NCI-H2107 (cell line): Measurements from ENCODE around the gene FLVCR1.
"Not testable (repeated sequence)": the region's sequence is repeated elsewhere in the genome, so short reads cannot be mapped to it uniquely, and the experiment has no call there.

Experiments used
- DNase-seq: peaks from one replicate; lab custom pipeline; 2025; lab: John Stamatoyannopoulos, UW

Gene FLVCR1

GRCh38 chr1:212860713-212861581, 2.9 kb downstream of the FLVCR1 start:
- no peak for DNase-seq

- DNase-seq, result no peak
Measured at GRCh38 chr1:212862111-212862690, 4.1 kb downstream of the FLVCR1 start.

DNA sequence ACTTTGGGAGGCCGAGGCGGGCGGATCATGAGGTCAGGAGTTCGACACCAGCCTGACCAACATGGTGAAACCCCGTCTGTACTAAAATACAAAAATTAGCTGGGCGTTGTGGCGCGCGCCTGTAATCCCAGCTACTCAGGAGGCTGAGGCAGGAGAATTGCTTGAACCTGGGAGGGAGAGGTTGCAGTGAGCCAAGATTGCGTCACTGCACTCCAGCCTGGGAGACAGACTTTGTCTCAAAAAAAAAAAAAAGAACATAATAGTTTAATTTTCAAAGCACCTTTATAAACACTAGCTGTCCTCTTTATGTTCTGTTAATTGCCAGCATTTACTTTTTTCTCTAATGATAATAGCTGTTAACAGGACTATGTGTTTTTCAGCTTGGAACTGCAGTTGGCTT, 5.3 kb downstream of the FLVCR1 start:
- DNase-seq, result not testable (repeated sequence)

- no peak for DNase-seq
Measured at GRCh38 chr1:212864201-212864600, 6.1 kb downstream of the FLVCR1 start.

DNA sequence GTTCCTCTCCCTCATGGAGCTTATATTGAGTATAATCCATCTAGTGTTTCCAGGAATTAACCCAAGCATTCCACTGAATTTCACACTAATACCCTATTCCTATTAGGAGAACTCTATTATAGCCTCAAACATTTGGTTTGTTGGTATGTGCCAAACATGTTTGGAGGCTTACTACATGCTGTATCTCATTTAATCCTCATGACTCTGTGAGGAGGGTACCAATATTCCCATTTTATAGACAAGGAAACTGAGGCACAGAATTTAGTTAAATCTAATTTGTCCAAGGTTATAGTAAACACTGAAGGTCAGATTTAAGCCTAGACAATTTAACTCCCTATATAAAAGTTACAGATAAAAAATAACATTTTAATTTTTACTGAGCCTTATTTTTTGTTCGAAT, 9.1 kb downstream of the FLVCR1 start:
- DNase-seq, result no peak

GRCh38 chr1:212871976-212872375, 13.9 kb downstream of the FLVCR1 start:
- no peak for DNase-seq

- no peak for DNase-seq
Measured at GRCh38 chr1:212873518-212873917, 15.4 kb downstream of the FLVCR1 start.

DNA sequence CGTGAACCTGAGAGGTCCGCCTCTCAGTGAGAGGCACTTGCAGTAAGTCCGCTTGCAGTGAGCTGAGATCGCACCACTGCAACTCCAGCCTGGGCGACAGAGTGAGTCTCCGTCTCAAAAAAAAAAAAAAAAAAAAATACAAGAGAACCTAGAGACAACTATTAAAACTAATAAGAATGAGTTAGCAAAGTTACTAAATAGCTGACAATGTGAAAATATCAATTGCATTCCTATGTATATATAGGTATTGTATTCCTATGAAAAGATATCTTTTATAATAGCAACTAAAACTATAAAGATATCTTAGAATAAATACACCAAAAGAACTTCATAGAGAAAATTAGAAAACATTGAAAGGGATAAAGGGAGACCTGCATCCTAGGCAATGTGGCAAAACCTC, 20.3 kb downstream of the FLVCR1 start:
- no peak for DNase-seq

- no peak for DNase-seq
Measured at GRCh38 chr1:212879947-212880690, 22.0 kb downstream of the FLVCR1 start.

DNA sequence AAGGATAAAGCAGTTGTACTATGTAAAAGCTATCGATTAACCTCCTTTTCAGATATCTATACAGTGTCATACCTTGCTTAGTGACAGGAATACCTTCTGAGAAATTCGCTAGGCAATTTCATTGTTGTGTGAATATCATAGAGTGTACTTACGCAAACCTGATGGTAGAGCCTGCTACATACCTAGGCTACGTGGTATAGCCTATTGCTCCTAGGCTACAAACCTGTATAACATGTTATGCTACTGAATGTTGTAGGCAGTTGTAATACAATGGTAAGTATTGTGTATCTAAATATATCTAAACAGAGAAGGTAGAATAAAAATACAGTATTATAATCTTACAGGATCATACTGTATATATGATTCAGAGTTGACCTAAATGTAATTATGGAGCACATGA, 26.5 kb downstream of the FLVCR1 start:
- DNase-seq, result no peak

- no peak for DNase-seq
Measured at GRCh38 chr1:212892108-212892507, 34.0 kb downstream of the FLVCR1 start.

GRCh38 chr1:212899845-212900244, 41.8 kb downstream of the FLVCR1 start:
- no peak for DNase-seq

DNA sequence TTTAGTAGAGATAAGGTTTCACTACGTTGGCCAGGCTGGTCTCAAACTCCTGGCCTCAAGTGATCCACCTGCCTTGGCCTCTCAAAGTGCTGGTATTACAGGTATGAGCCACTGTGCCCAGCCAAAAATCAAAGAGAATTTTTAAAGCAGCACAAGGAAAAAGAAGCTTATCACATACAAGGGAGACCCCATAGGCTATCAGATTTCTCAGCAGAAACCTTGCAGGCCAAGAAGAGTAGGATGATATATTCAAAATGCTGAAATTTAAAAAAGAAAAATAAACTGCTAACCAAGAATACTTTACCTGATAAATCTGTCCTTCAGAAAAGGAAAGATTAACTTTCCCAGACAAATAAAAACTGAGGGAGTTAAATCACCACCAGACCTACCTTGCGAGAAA, 43.2 kb downstream of the FLVCR1 start:
- no peak for DNase-seq

- no peak for DNase-seq
Measured at GRCh38 chr1:212902054-212902453, 44.0 kb downstream of the FLVCR1 start.

- no peak for DNase-seq
Measured at GRCh38 chr1:212903664-212904063, 45.6 kb downstream of the FLVCR1 start.

GRCh38 chr1:212908071-212908470, 50.0 kb downstream of the FLVCR1 start:
- DNase-seq, result not testable (repeated sequence)

DNA sequence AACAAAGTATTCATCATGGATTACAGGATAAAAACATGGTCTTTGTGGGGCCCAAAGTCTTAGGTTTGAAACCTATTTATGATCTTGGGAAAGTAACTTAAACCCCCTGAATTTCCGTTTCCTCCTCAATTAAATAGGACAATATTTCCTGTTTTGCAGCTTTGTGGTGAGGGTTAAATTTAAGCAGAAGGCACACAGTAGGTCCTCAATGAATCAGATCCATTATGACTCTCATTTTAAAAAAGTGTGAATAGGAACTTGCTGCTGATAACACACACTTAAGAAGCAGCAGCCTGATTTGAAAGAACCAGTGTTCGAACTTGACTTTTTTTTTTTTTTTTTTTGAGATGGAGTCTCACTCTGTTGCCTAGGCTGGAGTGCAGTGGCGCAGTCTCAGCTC, 50.9 kb downstream of the FLVCR1 start:
- no peak for DNase-seq

GRCh38 chr1:212909652-212910063, 51.6 kb downstream of the FLVCR1 start:
- DNase-seq, result no peak

DNA sequence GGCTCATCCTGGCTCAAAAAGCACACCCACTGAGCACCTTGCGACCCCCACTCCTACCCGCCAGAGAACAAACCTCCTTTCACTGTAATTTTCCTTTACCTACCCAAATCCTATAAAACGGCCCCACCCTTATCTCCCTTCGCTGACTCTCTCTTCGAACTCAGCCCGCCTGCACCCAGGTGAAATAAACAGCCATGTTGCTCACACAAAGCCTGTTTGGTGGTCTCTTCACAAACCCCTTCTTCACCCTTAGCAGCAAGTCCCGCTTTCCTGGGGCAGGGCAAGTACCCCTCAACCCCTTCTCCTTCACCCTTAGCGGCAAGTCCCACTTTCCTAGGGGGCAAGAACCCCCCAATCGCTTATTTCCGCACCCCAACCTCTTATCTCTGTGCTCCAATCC, 52.1 kb downstream of the FLVCR1 start:
- not testable (repeated sequence) for DNase-seq

- not testable (repeated sequence) for DNase-seq
Measured at GRCh38 chr1:212913638-212914037, 55.6 kb downstream of the FLVCR1 start.

DNA sequence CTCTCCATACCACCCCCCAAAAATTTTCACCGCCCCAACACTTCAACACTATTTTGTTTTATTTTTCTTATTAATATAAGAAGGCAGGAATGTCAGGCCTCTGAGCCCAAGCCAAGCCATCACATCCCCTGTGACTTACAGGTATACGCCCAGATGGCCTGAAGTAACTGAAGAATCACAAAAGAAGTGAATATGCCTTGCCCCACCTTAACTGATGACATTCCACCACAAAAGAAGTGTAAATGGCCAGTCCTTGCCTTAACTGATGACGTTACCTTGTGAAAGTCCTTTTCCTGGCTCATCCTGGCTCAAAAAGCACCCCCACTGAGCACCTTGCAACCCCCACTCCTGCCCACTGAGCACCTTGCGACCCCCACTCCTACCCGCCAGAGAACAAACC, 56.0 kb downstream of the FLVCR1 start:
- DNase-seq, result not testable (repeated sequence)

- DNase-seq, result no peak
Measured at GRCh38 chr1:212914789-212915188, 56.7 kb downstream of the FLVCR1 start.
